ENCODE data around the gene YAF2.

Gene YAF2

DNA sequence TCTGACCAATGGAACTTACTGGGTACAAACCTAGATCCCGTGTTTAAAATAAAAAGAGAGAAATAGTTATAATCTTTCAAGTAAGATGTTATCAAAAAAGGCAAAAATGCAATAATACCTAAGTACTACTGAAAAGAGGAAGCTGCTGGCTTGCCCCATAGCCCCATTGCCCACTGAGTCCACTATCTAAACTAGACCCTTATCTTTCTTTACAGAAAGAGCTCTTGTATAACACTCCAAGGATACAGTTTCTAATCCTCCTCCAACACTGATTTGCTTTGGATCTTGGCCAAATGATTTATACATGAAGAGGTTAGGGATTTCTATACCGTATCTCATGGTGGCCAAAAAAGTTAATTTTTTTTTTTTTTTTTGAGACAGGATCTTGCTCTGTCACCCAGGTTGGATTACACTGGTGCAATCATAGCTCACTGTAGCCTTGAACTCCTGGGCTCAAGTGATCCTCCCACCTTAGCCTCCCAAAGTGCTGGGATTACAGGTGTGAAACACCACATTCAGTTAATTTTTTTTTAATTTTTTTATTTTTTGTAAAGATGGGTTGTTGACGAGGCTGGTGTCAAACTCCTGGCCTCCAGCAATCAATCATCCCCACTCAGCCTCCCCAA lies 96.0 kb downstream of the YAF2 start:
- no peak for DNase-seq

GRCh38 chr12:42140901-42141300 lies 97.1 kb downstream of the YAF2 start:
- DNase-seq: no peak

DNA sequence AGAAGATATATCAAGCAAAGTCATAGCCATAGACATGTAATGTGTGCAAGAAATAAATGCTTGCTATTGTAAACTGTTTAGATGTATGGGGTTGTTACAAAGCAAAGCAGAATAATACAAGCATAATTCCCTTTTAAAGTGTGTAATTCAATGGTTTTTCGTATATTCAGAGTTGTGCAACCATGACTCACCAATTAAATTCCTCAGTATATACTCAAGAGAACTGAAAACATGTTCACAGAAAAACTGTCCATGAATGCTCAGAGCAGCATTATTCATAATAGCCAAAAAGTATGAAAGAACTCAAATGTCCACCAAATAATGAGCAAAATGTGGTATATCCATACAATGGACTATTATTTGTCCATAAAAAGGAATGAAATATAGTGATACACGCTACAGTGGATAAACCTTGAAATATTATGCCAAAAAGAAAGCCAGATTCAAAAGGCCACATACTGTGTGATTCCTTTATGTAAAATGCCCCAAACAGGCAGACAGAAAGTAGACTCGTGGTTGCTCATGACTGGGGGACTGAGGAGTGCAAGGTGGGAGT lies 102.7 kb downstream of the YAF2 start:
- no peak for DNase-seq

- no peak for DNase-seq
Observed at GRCh38 chr12:42130672-42131402, 107.2 kb downstream of the YAF2 start.

- no peak for DNase-seq
Observed at GRCh38 chr12:42129595-42130204, 108.3 kb downstream of the YAF2 start.

- no peak for DNase-seq
Observed at GRCh38 chr12:42128888-42129287, 109.2 kb downstream of the YAF2 start.

DNA sequence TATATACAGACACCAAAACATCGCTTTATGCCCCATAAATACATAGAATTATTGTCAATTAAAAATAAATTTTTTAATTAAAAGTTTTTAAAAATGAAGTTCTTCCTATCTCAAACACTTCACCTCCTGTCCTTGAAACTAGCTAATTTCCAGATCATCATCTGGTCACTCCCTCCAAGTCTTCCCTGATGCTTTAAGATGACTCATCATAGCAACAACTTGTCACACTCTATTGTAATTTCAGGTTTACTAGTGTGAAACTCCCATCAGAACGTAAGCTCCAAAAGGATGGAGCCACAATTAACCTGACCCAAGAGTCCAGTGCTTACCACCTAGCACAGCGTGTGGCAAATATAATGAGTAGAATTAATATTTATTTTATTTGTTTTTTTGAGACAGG lies 109.7 kb downstream of the YAF2 start:
- no peak for DNase-seq

- no peak for DNase-seq
Observed at GRCh38 chr12:42126963-42127362, 111.1 kb downstream of the YAF2 start.

- no peak for DNase-seq
Observed at GRCh38 chr12:42125388-42125767, 112.7 kb downstream of the YAF2 start.

GRCh38 chr12:42124764-42125387 lies 113.2 kb downstream of the YAF2 start:
- DNase-seq: no peak

DNA sequence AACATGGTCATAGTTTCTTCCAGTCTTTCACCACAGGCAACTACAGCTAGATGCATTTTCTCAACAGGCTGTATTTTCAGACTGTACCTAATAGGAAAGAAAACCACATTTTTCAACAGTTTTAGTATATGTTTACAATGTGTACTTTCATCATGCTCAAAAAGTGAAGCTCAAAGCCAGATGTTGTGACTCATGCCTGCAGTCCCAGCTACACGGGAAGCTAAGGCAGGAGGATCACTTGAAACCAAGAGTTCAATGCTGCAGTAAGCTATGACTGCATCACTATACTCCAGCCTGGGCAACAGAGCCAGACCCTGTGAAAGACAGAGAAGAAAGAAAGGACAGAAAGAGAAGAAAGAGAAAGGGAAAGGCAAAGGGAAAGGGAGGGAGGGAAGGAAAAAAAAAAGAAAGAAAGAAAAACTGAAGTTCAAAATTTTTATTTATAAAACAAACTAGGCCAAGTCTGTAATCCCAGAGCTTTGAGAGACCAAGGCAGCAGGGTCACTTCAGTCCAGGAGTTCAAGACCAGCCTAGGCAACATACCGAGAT lies 118.9 kb downstream of the YAF2 start:
- no peak for DNase-seq

DNA sequence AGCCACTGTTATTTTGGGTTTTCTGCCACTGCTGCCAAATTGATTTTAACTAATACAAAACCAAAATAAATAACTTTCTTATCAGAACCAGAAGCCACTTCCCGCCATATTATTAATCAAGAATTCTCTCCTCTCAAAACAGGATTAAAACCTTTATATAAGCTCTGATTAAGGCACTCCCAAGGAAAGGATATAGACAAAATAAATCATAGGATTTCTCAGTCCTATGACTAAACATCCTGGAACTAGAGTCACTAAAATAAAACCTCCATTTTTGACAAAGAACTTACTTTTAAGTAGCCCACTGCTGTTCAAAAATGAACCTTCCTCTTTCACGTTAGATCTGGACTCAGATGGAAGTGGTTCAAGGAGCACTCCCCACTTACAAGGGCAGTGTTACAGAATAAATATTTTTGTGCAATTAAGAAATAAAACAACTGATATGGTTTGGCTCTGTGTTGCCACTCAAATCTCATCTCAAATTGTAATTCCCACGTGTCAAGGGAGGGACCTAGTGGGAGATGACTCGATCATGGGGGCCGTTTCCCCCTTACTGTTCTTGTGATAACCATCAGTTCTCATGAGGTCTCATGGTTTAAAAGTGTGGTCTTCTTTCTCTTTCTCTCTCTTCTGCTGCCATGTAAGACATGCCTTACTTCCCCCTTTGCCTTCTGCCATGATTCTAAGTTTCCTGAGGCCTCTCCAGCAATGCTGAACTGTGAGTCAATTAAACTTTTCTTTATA lies 119.7 kb downstream of the YAF2 start:
- no peak for DNase-seq

GRCh38 chr12:42109031-42109430 lies 129.0 kb downstream of the YAF2 start:
- DNase-seq: no peak
